CD4-positive, alpha-beta T cell treated with Interleukin-15 for 4 hours (primary cell): ENCODE results near the gene FSTL4.

ENCODE experiments used
- DNase-seq: peaks from one replicate; pipeline ENCODE4 v3.0.0-alpha.2; 2020; ENCODE audit warnings: low spot score

Gene FSTL4

DNA sequence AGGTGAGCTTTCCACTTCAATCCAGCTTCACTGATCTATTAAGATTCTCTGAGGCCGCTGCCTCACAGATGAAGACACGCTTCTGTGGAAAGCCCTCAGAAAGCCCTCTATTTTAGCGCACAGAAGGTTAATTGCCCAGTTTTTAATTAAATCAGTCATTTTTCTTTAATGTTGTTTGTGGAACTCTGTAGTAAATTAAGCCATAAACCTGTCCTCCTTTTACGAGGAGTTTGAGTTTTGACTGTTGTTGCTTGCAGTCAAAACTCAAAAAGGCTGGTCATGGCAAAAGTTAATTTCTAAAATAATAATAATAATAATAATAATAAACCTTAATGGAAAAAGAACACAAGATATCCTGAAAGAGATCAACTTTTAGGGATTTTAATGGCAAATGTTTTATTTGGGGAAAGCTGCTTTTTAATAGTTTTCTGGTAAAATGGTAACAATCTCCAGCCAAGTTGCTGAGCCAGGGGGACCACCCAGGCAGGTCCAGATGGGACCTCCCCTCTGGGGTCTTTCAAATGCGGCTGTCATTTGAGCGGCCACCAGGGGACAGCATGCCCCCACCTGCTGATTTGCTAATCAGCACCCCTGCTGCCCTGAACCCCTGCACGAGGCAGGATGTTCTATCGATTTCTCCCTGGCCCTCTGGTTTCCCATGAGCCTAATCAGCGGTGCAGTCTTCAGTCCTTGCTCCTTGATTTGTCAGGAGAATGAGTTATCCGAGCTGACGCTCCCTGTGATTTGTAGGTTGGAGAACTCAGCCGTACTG, 247.2 kb downstream of the FSTL4 start:
- DNase-seq = no peak

DNA sequence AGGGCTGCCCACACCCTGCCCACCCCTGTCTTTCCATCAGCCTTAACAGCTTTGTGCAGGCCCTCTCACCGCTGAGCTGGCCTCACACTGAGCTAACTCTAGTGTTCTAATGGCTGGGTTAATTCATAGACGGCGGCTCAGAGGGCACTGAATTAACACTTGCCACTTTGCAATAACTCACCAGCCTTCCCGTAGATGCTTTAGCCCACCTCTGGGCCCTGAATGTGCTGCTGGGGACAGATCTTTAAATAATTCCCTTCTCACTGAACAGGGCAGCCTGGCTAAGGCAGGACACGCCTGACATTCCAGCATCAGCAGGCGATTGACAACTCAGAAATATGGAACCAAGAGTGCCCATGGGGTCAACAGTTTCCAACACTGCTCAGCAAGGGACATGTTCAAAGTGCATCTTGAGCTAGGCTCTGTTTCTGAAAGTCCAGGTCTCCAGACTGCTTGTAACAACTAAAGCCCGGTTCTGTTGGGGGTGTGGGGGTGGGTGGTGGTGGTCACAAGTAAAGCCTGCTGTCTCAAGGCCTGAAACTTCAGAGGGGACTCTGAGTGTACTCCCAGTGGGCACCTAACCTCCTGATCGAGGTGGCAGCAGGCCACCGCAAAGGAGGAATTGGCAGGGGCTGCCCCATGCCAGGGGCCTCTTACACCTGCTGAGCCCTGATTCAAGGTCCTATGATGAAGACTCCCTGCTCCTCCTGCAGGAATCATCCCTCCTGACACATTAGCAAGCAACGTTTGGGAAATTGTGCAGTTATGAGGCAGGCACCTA, 248.3 kb downstream of the FSTL4 start:
- no peak for DNase-seq

DNA sequence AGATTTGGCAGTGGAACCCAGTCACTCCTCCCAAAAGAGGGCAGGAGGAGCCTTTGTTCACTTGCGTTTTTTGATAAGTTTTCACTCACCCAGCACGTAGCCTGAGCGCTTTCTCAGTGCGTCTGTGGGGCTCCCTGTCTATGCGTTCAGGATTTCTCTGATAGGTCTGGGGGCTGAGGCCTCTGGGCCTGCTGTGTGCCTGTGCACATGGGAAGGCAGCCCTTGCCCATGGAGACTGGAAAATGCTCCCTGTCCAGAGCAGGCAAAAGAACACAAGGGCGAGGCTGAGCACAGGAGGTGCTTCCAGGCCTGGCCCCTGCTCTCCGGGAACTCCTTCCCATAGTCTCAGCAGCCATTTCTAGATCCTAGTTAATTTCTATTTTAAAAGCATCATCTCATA, 249.9 kb downstream of the FSTL4 start:
- DNase-seq = no peak

DNA sequence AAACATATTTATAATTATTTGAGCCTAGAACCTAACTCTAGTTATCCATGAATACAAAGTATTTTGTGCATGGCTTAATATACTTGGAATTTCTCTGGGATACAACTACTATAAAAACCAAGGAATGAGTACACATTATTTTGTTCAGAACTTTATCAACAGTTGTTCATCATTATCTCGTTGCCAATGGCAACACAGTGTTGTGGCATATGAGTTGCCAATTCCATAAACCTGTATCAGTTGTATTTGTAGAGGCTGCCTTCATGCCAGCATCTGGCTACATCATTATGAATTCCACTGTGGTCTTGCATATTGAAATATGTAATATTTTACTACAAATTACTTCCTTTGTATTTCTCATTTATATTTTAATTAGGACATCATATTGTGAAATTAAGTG, 250.4 kb downstream of the FSTL4 start:
- no peak for DNase-seq

DNA sequence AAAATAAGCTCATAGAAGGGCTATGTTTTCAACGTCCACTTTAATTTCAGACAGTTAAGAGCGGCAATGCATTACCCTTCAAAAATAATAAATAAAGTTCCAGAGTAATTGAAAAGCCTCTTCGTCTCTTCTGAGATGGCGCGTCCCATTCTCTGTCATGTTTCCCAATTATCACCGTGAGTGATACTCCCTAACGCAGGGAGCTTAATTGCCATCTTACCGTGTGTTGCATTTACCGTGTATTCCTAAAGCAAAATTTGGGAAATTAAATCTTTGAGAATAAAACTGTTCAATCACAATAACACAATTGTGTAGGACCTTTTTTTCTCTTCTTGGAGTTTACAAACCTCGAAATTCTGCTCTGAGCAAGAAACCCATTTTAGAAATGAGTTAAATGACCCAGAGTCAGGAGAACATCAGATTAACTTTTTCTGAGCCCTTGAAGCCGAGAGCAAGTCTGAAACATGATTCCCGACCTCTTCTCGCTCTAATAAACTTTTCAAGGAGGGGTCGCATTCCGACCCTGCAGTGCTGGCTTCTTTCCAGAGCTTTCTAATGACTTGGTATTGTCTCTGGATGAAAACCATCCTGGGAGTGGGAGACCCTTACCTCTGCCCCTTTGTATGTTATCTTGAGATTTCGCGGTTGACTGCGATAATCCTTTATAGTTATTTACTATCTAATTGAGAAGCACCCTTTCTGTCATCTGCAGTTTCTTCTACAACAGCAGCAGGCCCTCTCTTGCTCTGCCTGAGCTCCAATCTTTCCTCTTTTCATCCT, 251.5 kb downstream of the FSTL4 start:
- no peak for DNase-seq

DNA sequence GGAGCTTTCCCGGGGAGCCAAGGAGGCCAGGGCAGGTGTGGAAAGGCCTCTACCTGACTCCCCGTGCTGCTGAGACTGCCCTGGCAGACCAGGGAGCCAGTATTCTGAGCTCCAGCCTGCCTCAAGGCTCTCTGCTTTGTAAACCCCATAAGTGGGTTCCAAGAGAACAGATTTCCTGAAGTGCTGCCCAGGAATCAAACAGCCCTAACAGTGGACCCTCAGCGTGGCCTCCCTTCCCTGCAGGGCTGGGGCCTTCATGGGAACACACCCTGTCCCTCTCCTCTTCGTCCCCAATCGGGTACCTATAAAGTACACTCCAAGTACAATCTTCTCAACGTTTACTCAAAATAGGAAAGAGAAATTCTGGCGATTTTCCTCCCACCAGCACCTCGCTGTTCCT, 252.5 kb downstream of the FSTL4 start:
- no peak for DNase-seq

DNA sequence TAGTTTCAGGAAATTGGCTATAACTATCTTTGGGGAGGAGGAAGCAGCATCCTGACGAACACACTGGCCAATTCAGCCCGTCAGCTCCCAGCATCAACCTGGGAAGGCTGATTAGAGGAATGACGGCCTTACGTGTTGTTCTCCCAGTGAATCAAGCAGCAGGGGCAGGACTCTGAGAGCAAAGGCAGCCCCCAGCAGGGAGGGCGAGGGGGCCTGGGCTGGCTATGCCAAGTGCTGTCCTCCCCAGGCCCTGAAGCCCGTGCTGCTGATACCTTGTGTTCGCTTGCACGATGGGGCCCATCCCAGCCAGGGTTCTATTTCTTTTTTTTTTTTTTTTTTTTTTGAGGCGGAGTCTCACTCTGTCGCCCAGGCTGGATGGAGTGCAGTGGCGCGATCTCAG, 254.1 kb downstream of the FSTL4 start:
- DNase-seq = no peak

DNA sequence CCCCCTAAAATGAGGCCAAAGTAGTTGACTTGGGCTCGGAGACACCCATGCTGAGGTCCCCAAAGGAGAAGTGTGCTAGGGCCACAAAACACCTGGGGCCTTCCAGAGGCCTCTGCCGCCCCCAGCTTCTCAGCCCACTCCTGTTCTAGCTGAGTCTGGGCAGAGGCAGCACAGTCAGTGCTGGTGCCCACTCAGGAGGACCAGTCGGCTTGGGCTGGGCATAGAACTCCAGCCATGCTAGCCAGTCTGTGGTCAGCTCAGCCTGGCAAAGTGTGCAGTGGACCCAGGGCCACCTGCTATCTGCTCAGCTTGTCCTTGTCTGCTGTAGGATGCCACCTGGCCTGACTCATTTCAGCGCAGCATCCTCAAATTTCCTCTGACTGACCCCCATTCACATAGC, 254.6 kb downstream of the FSTL4 start:
- DNase-seq = no peak

DNA sequence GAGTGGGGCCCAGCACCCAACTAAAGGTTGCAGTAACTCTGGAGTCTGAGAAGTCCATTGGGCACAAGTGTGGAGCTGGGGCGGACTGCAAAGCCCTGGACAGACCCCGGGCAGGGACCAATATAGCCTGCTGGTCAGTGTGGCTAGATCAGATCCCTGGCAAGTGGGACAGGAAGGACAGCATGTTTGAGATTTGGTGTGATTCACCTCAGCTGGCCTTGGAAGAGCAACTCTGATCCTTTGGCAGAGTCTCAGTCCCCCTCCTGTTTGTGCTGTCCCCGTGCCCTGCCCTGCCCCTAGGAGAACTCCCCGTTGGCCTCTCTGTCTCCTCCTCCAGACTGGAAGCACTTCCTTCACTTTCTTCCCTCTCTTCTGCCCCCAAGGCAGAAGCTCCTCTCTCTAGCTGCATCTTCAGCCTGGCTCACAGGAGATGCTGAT, 255.3 kb downstream of the FSTL4 start:
- DNase-seq = no peak

DNA sequence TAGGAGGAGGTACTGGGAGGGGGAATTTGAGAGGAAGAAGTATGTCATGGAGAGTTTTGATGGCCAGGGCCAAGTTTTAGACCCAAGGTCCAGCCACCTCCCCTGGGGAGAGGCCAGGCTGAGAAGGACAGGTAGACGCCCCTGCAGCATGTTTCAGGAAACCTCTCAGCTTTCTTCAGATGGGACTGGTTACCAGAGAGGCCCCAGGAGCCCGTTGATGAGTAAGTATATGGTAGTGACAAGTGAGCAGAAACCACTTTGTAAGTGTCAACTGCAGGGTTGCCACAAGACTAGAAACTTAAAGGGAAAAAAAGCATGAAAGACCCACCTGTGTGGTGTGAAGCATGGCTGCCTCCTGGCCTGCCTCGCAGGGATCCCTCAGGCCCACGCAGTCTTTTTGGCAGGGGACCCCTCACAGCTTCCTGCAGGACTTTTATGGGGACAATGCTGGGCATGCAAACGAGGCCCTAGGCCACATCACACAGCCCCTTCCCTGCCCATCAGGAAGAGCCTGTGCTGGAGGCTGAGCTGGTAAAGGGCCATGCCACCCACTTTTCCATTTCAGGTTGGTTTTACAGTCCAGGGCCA, 255.9 kb downstream of the FSTL4 start:
- no peak for DNase-seq

DNA sequence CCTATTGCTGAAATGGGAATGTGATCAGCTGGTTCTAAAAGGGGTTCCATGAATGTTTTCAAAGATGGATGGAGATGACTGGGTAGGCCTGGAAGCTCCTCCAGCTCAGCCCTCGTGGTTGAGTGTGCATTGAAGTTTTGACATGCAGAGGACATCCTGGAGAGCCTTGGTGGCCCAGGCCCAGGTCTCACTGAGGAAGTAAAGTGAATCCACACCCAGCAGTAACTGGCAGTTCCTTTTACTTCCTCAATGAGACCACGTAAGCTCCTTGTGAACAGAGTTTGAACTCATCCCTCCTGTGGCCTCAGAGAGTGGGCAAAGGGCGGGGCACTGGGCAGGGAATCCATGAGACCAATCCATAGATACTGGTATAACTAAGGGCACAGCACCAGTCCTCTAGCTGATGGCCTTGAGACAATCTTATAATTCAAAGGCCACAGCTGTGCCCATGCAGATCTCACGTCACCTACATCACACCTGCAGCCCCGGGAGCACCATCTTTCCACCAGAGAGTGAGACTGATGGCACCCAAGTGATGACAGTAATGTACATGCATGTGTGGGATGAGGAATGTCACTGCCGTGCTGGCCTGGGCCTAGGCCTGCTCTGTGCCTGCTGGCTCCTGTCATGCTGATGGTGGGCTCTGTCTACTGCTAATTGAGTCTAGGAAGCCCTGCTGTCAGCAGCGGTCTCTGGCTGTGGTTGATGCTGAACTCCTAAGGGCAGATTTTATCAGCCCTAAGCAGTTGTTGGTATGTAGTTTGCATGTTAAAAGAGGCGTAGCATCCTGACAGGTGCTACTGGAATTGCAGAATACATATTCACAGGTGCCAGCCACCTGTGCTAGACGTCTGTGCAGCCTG, 257.8 kb downstream of the FSTL4 start:
- no peak for DNase-seq

DNA sequence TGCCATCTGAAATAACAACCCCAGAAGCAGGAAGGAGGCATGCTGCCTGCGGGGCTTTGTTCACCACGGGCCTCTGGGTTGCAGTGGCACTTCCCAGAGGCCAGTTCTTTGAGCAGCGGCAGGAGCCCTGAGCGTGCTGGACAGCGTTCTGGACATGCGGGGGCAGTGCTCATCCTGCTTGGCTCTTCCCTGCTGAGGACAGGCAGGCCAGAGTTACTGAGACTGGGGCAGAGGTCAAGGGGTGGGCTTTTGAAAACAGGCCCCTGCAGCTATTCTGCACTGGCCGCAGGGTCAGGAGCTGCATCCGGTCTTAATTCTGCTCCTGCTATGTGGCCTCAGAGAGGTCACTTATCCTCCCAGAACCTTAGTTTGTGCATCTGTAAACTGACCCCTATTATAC, 258.6 kb downstream of the FSTL4 start:
- DNase-seq = no peak

DNA sequence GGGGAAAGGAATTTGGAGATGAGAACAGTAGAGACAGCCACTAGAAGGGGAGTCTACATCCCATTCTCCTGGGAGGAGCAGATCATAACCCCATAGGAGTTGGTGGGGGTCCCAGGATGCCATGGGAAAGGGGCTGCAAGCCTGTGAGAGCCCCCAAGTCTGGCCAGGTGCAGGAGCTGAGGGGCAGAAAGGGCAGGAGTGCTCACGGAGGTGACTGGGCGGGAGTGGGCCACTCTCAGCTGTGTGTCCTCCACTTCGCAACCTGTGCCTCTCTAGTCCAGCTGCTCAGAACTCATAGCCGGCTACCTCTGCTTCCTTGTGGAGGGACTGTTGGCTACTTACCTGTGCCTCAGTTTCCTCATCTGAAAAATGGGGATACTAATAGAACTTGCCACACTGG, 263.9 kb downstream of the FSTL4 start:
- DNase-seq = no peak

DNA sequence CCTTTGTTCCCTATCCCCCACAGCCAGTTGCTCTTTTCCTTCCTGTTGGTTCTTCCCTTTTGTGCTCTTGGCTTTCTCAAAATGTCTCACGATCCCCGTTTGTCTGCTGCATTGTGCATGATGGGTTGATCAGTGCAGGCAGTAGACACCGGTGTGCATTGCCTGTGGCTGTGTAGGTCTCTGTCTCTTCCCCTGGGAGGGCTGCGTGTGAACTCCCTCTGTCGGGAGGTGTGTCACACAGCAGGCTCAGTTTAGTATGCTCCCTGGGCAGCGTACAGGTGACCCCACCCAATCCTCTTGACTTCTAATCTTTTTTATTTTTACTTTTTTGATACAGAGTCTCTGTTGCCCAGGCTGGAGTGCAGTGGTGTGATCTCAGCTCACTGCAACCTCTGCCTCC, 265.3 kb downstream of the FSTL4 start:
- no peak for DNase-seq

DNA sequence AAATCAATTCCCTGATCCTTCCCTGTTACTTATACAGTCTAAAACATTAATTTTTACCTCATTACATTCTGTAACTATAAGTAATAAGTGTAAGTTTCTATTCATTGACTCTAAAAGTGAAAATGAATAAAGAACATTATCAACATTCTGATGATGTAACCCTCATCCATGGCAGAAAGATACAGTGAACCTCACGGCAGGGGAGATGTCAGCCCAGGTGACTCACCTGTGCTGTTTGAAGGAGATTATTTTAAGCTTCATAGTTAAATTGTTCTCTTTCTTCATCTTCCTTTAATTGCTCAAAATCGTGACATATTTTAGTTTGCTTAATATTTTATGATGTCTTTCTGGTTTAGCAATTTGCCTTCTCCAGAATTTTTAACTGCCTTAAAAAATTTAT, 268.1 kb downstream of the FSTL4 start:
- no peak for DNase-seq

DNA sequence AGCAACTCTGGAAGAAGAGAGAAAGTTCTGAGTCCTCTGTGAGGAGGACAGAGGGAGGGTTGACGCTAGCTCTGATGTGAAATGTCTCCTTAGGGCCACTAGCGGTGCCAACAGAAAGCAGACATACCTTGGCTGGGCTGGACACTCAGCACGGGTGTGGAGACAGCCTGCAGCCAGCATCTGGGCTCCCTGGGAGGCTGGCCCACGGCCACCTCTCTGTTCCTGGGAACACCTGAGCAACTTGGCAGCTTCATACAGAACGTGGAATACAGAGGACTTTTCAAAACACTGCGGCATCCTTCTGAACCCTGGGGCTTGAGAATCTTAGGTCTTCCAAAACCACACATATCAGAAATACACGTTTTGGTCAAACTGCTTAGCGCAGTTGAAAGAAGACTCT, 269.1 kb downstream of the FSTL4 start:
- DNase-seq = no peak

DNA sequence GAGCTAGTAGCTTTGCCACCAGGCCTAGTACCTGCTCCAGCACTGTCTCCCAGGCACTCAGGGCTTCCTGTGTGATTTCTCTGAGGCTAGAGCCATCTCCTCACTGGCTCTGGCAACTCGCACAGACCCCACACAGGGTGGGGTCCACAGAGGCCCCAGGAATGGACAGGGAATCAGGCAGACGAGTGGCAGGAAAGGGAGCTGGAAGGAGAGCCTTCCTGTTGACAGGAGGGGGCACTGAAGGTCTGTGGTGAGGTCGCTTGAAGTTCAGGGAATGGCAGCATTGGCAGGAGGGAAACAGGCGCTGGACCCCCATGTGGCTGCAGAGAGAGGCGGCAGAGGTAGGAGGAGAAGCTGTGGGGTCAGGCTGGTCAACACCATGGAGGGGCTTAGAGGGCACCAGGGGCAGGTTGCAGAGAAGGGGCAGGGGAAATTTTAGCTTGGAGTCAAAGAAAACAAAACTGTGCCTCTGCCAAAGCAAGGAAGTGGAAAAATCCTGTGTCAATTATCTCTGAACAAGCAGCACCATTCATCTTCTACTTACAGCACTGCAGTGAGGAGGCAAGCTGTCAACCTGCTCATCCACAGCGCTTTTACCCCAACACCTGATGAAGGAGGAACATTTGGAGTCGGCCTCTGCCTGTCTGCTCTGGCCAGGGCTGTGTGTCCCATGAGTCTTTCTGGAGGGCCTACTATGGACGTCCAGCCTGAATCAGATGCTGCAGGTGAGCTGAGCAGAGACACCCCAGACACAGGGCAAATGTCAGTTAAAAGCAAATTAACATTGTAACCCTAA, 270.2 kb downstream of the FSTL4 start:
- DNase-seq = no peak

DNA sequence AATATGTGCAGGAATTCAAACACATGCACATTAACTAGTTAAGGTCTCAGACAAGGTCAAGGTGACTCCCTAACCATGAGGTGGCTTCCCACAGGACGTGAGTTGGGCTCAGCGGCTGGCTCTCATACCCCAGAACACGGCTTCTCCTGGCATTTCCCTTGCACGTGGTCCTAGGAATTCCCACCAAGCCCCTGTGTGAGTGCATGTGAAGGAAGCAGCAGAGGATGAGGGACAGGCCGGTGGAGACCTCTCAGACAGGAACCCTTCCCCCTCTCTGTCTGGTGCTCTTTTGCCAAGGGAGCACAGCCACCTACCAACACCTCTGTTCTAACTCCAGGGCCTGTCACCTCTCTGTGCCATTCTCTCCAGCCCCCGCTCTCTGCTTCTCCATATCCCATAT, 271.0 kb downstream of the FSTL4 start:
- no peak for DNase-seq

DNA sequence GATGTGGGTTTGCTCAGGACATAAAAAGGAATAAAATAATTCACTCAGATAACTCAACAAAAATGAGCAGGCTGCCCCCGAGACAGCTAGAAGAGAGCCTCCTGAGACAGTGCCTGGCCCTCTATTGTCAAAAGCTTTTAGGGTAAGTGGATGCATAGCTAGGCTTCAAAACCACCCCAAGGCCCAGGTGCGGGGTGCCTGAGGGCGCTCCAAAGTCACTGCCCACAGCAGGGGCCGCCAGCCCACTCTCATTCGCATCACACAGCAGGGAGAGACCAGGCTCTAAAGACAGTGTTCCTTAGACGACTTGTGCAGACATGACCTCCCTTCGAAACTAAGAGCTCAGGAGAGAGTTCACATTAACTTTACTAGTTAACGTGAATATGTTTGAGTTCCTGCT, 271.5 kb downstream of the FSTL4 start:
- DNase-seq = no peak

DNA sequence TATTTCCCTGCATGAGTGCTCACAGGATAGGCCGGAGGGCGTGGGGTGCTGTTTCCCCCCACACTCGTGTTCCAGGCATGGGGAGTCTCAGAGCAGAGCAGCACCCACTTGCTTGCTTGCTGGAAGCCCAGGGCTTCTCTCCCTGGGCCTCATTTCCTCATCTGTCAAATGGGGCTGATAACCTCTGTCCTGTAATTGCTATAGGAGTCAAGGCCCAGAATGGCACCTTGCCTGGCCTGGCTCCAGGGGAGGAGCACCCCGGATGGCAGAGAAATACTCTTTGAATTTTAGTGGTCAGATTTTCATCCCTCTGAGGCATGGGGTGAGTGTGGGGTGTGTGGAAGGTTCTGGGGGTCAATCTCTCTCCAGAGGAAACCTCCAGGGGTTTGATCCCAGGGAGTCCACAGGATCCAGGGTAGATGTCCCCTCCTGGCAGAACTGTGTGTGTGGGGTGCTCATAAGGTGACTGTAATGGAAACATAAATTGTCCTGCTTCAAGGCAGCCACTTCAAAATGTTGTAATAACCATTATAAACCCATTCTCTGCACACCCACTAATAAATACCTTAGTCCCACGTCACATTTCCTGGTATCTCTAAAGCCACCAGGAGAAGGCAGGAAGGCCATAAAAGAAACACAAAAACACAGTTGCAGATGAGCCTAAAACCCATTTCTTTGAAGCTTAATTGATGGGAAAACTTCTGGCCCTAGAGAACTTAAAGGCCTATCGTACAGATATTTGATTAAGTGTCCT, 272.2 kb downstream of the FSTL4 start:
- no peak for DNase-seq
